HG03432 (cell line): ENCODE results near the gene CDC42SE2.

Experiments used
- ATAC-seq: cut with Tn5 transposase; IDR thresholded peaks from one replicate; pipeline ENCODE4 v1.9.1; 2021; ENCODE audit warnings: mild to moderate bottlenecking, moderate library complexity; ENCODE audit not compliant: unreplicated experiment

Gene CDC42SE2, protein sequence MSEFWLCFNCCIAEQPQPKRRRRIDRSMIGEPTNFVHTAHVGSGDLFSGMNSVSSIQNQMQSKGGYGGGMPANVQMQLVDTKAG

GRCh38 chr5:131263648-131264450 lies at the start of gene CDC42SE2:
CDC42SE2 (plus strand) TSS chr5:131264053; CDS start chr5:131359494, 95,441 bp downstream.
- peak; percentile 91 for ATAC-seq

DNA sequence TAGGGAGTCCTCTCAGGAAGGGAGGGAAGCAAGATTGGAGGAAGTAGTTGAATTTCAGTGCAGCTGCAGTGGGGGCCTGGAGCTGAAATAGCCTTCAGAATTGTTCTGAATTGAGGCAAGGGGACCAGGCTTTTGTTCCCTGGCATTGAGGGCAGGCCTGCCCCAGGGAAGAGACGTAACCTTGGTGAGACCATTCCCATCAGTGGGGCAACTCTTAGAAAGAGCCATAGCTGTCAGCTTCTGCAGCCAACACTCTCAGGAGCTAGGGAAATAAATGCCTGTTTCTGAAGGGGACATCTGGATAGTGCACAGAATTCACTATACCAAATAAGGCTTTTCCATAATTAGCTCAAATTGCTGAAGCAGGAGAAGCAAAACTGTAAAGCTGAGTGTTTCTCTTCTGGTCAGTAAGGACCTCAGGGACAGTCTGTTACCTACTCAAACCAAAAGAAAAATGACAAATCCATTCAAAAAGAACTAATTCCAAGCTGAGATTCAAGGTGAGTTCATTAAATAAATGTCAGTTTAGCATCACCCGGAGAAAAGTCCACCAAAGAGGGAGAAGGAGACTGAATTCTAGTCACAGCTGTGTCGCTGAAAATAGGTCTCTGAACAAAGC lies 49.1 kb upstream of the CDC42SE2 start:
- no peak for ATAC-seq

- no peak for ATAC-seq
These were observed 46.1 kb upstream of the CDC42SE2 start for GRCh38 chr5:131217791-131218190.

DNA sequence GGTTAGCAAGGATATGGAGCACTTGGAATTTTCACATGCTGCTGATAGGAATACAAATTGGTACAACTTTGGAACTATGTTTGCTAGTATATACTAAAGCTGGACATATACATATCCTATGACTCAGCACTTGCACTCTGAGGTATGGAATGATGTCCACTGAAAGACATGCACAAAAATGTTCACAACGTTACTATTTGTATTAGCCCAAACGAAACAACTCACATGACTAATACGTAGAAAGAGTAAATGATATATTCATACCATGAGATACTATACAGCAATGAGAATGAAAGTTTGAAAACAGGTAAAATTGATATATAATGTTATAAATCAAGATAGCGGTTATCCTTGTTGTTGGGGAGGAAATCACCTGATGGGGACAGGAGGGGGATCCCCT lies 45.5 kb upstream of the CDC42SE2 start:
- peak; percentile 68 for ATAC-seq

GRCh38 chr5:131220566-131220965 lies 43.3 kb upstream of the CDC42SE2 start:
- ATAC-seq, result no peak

- no peak for ATAC-seq
These were observed 42.7 kb upstream of the CDC42SE2 start for GRCh38 chr5:131221008-131221703.

GRCh38 chr5:131221888-131222287 lies 42.0 kb upstream of the CDC42SE2 start:
- ATAC-seq, result no peak

- no peak for ATAC-seq
These were observed 41.1 kb upstream of the CDC42SE2 start for GRCh38 chr5:131222731-131223130.

- no peak for ATAC-seq
These were observed 40.0 kb upstream of the CDC42SE2 start for GRCh38 chr5:131223751-131224386.

DNA sequence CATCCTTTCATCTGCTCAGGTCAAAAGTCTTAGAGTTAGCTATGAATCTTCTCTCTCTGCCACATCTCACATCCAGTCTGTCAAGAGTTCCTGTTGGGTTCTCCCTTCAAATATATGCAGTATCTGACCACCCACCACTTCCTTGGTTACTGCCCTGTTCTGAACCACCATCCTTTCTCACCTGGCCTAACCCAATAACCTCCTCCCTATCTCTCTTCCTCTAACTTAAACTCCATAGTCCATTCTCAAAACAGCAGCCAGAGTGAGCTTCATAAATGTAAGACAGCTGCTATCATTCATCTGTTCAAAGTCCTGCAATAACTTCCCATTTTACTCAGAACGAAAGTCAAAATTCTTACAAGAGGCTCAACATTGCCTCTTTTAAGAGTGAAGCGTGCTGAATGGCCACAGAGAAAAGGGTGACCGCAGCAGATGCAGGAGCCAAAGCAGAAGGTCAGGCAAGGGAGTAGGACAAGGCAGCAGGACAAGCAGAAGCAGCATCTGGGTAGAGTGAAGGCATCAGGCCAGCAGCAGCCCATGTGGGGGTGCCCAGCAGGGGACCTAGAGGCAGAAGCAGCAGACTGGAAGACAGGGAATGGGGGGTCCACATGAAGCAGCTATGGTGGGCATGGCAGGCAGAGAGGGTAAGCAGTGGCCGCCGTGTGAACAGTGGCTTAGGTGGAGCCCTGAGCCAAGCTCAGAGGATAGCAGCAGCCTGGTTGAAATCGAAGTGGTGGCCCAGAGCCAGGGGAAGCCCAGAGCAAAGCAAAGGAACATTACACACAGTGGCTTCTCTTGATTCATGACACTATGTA lies 39.3 kb upstream of the CDC42SE2 start:
- peak; percentile 92 for ATAC-seq

- ATAC-seq, result no peak
These were observed 38.4 kb upstream of the CDC42SE2 start for GRCh38 chr5:131225282-131225974.

GRCh38 chr5:131226899-131227298 lies 37.0 kb upstream of the CDC42SE2 start:
- no peak for ATAC-seq

- ATAC-seq, result no peak
These were observed 35.2 kb upstream of the CDC42SE2 start for GRCh38 chr5:131228646-131229045.

DNA sequence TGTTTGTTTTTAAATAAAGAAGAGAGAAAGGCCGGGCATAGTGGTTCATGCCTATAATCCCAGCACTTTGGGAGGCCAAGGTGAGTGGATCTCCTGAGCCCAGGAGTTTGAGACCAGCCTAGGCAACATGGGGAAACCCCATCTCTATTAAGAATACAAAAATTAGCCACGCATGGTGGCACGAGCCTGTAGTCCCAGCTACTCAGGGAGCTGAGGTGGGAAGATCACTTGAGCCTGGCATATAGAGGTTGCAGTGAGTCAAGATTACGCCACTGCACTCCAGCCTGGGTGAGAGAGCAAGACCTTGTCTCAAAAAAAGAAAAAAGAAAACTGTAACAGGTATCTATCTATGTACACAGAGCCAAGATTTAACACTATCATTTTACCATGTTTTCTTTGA lies 34.2 kb upstream of the CDC42SE2 start:
- no peak for ATAC-seq

DNA sequence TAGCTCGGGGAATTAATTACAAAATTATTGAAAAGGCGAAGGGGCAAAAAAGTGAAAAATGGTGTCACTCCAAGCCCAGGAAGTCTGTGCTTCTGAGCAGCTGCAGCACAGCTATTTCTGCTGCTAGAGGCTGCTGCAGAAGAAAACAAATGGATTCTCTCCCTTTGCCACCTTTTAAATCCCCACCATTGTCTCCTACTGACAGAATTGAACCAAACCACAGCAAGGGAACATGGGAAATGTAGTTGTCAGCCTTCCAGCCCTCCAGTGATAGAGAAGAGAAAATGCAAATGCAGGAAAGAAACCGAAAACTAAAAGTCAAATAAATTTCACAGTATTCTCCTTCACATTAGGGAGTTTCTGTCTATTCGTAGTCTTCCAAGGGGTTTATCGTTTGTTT lies 33.4 kb upstream of the CDC42SE2 start:
- peak; percentile 76 for ATAC-seq

DNA sequence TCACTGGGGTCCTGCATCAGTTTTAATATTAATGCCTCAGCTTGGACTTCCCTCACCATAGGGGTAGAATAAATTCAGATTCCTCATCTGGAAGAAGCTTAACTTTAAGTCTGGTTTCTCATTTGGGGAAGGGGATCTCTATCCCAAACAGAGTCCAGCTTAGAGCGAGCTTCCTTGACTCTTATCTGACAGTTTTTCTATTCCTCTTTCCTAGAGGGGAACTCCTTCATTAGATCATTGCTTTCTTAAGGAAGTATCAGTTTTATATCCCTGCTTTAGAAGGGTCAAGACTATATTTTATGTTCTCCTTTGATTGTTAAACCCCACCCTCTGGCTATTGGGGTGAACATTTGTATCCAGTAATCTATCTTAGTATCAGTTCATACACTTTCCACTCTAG lies 24.2 kb upstream of the CDC42SE2 start:
- ATAC-seq, result no peak

DNA sequence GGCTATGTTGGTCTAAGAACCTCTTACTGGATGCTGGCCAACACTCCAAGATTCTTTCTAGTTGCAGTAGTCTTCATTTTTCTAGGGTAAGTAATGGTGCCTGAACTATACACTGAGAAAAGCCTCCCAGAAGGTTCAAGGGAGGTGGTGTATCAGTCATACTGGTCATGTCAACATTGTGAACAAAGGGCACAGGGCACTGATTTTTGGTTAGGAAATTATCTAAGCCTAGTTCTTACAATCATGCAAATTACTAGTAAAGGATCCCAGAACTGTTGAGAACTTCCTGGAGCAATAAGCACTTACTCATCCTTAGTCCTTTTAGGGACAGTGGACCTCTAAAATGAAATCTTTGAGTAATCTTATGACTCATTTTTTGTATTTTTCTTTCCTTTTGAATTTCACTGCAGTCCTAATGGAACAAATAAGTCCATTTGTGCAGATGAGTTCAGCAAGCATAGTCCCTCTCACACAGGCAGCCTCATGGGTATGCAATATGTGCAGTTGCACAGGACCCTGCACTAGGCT lies 21.1 kb upstream of the CDC42SE2 start:
- ATAC-seq, result no peak

DNA sequence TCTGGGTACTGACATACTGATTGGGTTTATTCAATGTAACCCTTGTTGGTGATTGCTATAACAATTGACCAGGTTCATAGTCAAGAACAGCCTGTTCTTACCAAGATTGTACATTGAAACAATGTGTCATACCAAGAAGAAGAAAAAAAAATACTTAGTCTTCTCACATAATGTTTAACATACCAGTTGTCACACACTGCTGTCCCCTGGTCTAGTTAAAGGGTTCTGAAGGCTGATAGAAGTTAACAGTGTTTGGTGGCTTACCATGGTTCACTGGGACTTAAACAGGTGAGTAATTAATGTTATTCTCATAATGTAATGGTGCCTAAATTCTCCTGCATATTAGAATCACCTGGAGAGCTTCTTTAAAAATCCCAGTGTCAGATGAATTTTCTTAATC lies 18.5 kb upstream of the CDC42SE2 start:
- ATAC-seq, result no peak

DNA sequence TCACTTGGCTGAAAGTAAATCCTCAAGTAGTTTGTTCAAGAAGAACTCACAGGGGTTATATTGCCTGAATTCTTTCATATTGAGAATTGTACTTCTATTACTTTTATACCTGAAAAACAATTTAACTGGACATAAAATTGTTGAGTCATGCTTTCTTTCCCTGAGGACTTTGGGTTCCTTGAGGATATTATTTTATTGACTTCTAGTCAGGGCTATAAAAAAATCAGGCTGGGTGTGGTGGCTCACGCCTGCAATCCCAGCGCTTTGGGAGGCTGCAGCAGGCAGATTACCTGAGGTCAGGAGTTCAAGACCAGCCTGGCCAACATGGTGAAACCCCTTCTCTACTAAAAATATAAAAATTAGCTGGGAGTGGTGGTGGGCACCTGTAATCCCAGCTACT lies 17.9 kb upstream of the CDC42SE2 start:
- no peak for ATAC-seq

DNA sequence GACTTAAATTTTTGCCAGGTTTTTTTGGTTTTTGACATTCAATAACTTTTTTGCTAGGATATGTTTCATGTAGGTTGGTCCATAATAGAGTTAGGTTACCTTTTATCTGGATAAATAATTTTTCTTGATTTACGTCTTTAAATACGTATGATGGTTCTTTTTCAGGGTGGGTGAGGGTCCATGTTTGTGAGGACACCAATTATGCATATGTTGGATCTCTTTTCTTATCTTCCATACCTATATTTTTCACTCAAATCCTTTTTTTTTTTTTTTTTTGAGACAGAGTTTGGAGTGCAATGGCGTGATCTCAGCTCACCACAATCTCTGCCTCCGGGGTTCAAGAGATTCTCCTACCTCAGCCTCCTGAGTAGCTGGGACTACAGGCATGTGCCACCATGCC lies 17.3 kb upstream of the CDC42SE2 start:
- ATAC-seq, result no peak
